Measurements from ENCODE around the gene CYFIP1.

- TF ChIP-seq CTCF (conservative IDR thresholded peaks at IDR 0.05; ENCODE audit: low read depth, low read length) (no peak), EZH2 (IDR thresholded peaks at IDR 0.05; ENCODE audit: low read length, unreplicated experiment) (no peak)
Observed at GRCh38 chr15:22868928-22869327, 111.2 kb downstream of the CYFIP1 start.

All from PC-3 (cell line).